ENCODE data around the gene AP4S1.

DNA sequence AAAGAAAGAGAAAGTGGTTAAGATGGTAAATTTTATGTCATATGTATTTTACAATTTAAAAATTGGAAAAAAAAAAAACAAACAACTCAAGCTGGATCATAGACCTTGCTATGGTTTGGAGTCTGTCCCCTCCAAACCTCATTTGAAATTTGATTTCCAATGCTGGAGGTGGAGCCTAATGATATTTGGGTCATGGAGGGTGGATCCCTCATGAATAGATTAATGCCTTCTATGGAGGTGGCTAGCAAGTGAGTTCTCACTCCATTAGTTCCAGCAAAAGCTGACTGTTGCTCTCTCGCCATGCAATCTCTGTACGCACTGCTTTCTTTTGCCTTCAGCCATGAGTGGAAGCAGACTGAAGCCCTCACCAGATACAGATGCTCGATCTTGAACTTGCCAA is 22.2 kb upstream of the AP4S1 start:
- TF ChIP-seq CTCF (IDR thresholded peaks at IDR 0.05; ENCODE audit: insufficient read depth, low read length, poor library complexity, severe bottlenecking) (no peak), EZH2phosphoT487 (conservative IDR thresholded peaks at IDR 0.05; ENCODE audit: low read length) (no peak)

Data from SU-DHL-6 (cell line).